WTC11 (cell line): ENCODE data around the gene FPGT. TPM values are rescaled to one million over a fixed set of nuclear protein-coding genes. Genes with fewer than 3 reads are reported as not detected.
A peak's percentile ranks its signal among the peaks of the same experiment; 100 is the strongest.

Experiments used
- ATAC-seq: fragments of 200-7000 bp; cut with Tn5 transposase; 2 replicates; pipeline ENCODE4 v1.10.0; 2021; ENCODE audit warnings: mild to moderate bottlenecking, moderate library complexity
- Bru-seq: library from RNA; stranded (reverse); fragments of 400-500 nt; gene quantifications from one replicate; lab custom pipeline; 2021; lab: Mats Ljungman, UMichigan
- CTCF ChIA-PET: fragments of 300-600 bp; sonication (Branson Sonifier 250); formaldehyde crosslinking; loops from one replicate; lab custom pipeline; 2021; ENCODE audit warnings: antibody characterized with exemption; lab: Charles Lee
- POLR2A ChIA-PET: fragments of 350-600 bp; sonication (Branson Sonifier 250); formaldehyde crosslinking; loops from one replicate; lab custom pipeline; 2021; ENCODE audit warnings: antibody characterized with exemption; lab: Charles Lee
- DNase-seq: peaks from one replicate; pipeline ENCODE4 v3.0.0; 2021; ENCODE audit warnings: low spot score
- H3K27ac Mint-ChIP-seq: 2 replicates; pipeline ENCODE4 v1.8.0; 2021; ENCODE audit warnings: mixed read lengths
- H3K27me3 Mint-ChIP-seq: 2 replicates; pipeline ENCODE4 v1.8.0; 2021; ENCODE audit warnings: low read depth, mild to moderate bottlenecking, moderate library complexity, mixed read lengths
- H3K36me3 Mint-ChIP-seq: 2 replicates; pipeline ENCODE4 v1.8.0; 2021; ENCODE audit warnings: mixed read lengths
- H3K4me1 Mint-ChIP-seq: 2 replicates; pipeline ENCODE4 v1.8.0; 2022; ENCODE audit warnings: mixed read lengths
- H3K4me3 Mint-ChIP-seq: 2 replicates; pipeline ENCODE4 v1.8.0; 2021; ENCODE audit warnings: mild to moderate bottlenecking, moderate library complexity, mixed read lengths
- H3K9me3 Mint-ChIP-seq: 2 replicates; pipeline ENCODE4 v1.8.0; 2021; ENCODE audit warnings: mixed read lengths
- ATF1 ChIP-seq: sonication (generic); formaldehyde crosslinking; IDR thresholded peaks from 2 replicates; pipeline ENCODE4 v1.8.1; 2023; ENCODE audit warnings: mild to moderate bottlenecking, moderate library complexity, missing genetic modification reagents
- CBFB ChIP-seq: sonication (generic); formaldehyde crosslinking; IDR thresholded peaks from 2 replicates; pipeline ENCODE4 v1.8.1; 2022; ENCODE audit warnings: mild to moderate bottlenecking, low read depth, missing genetic modification reagents
- ETV6 ChIP-seq: sonication (generic); formaldehyde crosslinking; IDR thresholded peaks from 2 replicates; pipeline ENCODE4 v1.8.1; 2022; ENCODE audit warnings: mild to moderate bottlenecking, missing genetic modification reagents
- FOXK1 ChIP-seq: sonication (generic); formaldehyde crosslinking; IDR thresholded peaks from 2 replicates; pipeline ENCODE4 v1.8.0; 2022; ENCODE audit warnings: mild to moderate bottlenecking, moderate library complexity, missing genetic modification reagents
- FOXP1 ChIP-seq: sonication (generic); formaldehyde crosslinking; IDR thresholded peaks from 2 replicates; pipeline ENCODE4 v1.8.0; 2022; ENCODE audit warnings: missing genetic modification reagents, mild to moderate bottlenecking, moderate library complexity, borderline replicate concordance
- FOXP4 ChIP-seq: sonication (generic); formaldehyde crosslinking; IDR thresholded peaks from 2 replicates; pipeline ENCODE4 v1.8.0; 2022; ENCODE audit warnings: mild to moderate bottlenecking, missing genetic modification reagents
- GABPB1 ChIP-seq: sonication (generic); formaldehyde crosslinking; IDR thresholded peaks from 2 replicates; pipeline ENCODE4 v1.8.1; 2023; ENCODE audit warnings: mild to moderate bottlenecking, missing genetic modification reagents
- JUN ChIP-seq: sonication (generic); formaldehyde crosslinking; IDR thresholded peaks from 2 replicates; pipeline ENCODE4 v1.8.0; 2023; ENCODE audit warnings: mild to moderate bottlenecking, missing genetic modification reagents
- MAX ChIP-seq: sonication (generic); formaldehyde crosslinking; IDR thresholded peaks from 2 replicates; pipeline ENCODE4 v1.8.0; 2022; ENCODE audit warnings: mild to moderate bottlenecking, missing genetic modification reagents
- MXD4 ChIP-seq: fragments of 250-450 bp; sonication (Bioruptor Pico); IDR thresholded peaks from 2 replicates; pipeline ENCODE4 v1.8.0; 2021; ENCODE audit warnings: mild to moderate bottlenecking, moderate library complexity, borderline replicate concordance
- NR2C2 ChIP-seq: sonication (generic); formaldehyde crosslinking; IDR thresholded peaks from 2 replicates; pipeline ENCODE4 v1.8.0; 2022; ENCODE audit warnings: mild to moderate bottlenecking, missing genetic modification reagents
- NR3C1 ChIP-seq: sonication (generic); formaldehyde crosslinking; conservative IDR thresholded peaks from 2 replicates; pipeline ENCODE4 v1.8.1; 2023; ENCODE audit warnings: low read depth, mild to moderate bottlenecking, missing genetic modification reagents
- PRRX2 ChIP-seq: fragments of 250-450 bp; sonication (Bioruptor Pico); IDR thresholded peaks from 2 replicates; pipeline ENCODE4 v1.8.0; 2021; ENCODE audit warnings: mild to moderate bottlenecking
- SP1 ChIP-seq: sonication (generic); formaldehyde crosslinking; conservative IDR thresholded peaks from 2 replicates; pipeline ENCODE4 v1.8.1; 2022; ENCODE audit warnings: missing genetic modification reagents
- ZBTB21 ChIP-seq: sonication (generic); formaldehyde crosslinking; IDR thresholded peaks from 2 replicates; pipeline ENCODE4 v1.8.1; 2023; ENCODE audit warnings: mild to moderate bottlenecking, missing genetic modification reagents, borderline replicate concordance
- ZNF317 ChIP-seq: sonication (generic); formaldehyde crosslinking; IDR thresholded peaks from 2 replicates; pipeline ENCODE4 v1.8.1; 2023; ENCODE audit warnings: low read depth, mild to moderate bottlenecking, moderate library complexity, missing genetic modification reagents, borderline replicate concordance
- ZNF416 ChIP-seq: fragments of 250-450 bp; sonication (Bioruptor Pico); IDR thresholded peaks from 2 replicates; pipeline ENCODE4 v1.9.0; 2021; ENCODE audit warnings: mild to moderate bottlenecking, inconsistent platforms
- long read RNA-seq, 3 experiments: library from RNA in 1 of 3; library from capped mRNA in 1 of 3; library from polyadenylated mRNA in 1 of 3; unstranded in 2 of 3; stranded (forward) in 1 of 3; transcript quantifications; one replicate each; pipeline ENCODE4 v2.0.0, GENCODE V29; 2021
- total RNA-seq: library from RNA; stranded (reverse); gene quantifications from 3 replicates; pipeline ENCODE4 v1.2.3, GENCODE V29; 2021
- TF ChIP-seq, protein P1 (sequence below): sonication (generic); formaldehyde crosslinking; IDR thresholded peaks from 2 replicates; pipeline ENCODE4 v1.8.1; 2022; ENCODE audit warnings: mild to moderate bottlenecking, missing genetic modification reagents, moderate library complexity, borderline replicate concordance
- TF ChIP-seq, protein P2 (sequence below): sonication (generic); formaldehyde crosslinking; IDR thresholded peaks from 2 replicates; pipeline ENCODE4 v1.8.1; 2022; ENCODE audit warnings: mild to moderate bottlenecking, moderate library complexity, missing genetic modification reagents
- TF ChIP-seq, protein P3 (sequence below): sonication (generic); formaldehyde crosslinking; IDR thresholded peaks from 2 replicates; pipeline ENCODE4 v1.8.1; 2022; ENCODE audit warnings: low read depth, missing genetic modification reagents, borderline replicate concordance

FPGT gene
- total RNA-seq (3.9 to 5.0 TPM (median 4.7 TPM) in 3 replicates), Bru-seq, nascent RNA (percentile 59 among the genes with signal in this experiment)
- long read RNA-seq, experiment 1, transcript FPGT-202 (4 exons, 3,254 nt) = major isoform, 22 of 26 reads
- long read RNA-seq, experiment 1, partial matches to known transcripts = 0 of 26 reads
- long read RNA-seq, experiment 1, other reads (novel, unspliced or antisense) = 0 of 26 reads
- long read RNA-seq, experiment 2, transcript FPGT-202 (4 exons, 3,254 nt) = major isoform, 5 of 7 reads
- long read RNA-seq, experiment 2, partial matches to known transcripts = 2 of 7 reads
- long read RNA-seq, experiment 2, other reads (novel, unspliced or antisense) = 0 of 7 reads
- long read RNA-seq, experiment 3, partial matches to known transcripts = 0 of 2 reads
- long read RNA-seq, experiment 3, other reads (novel, unspliced or antisense) = 0 of 2 reads

- peak; percentile 93 for DNase-seq
- peak within 1 kb of the TSS; percentile 85 for H3K4me3 Mint-ChIP-seq
- POLR2A ChIA-PET = no interaction called here
These were observed at the start of gene FPGT, which contains the start of gene LRRIQ3 for GRCh38 chr1:74197657-74198552. Gene FPGT, plus strand, starts transcription at chr1:74198242. Its CDS starts 37 bp downstream, at chr1:74198279. Gene LRRIQ3, minus strand, starts transcription at chr1:74198176. Its CDS starts 14,492 bp downstream, at chr1:74183684.

GRCh38 chr1:74160046-74160445 lies 38.0 kb upstream of the FPGT start:
- no peak overlapping the region for H3K27ac Mint-ChIP-seq
- no peak overlapping the region for H3K4me3 Mint-ChIP-seq
- TF ChIP-seq NR2C2 (CRISPR knock-in tag) (no peak), NR3C1 (no peak), FOXP4 (CRISPR knock-in tag) (no peak), ZNF416 (CRISPR knock-in tag) (no peak), JUN (no peak)
- TF ChIP-seq, protein P1, sequence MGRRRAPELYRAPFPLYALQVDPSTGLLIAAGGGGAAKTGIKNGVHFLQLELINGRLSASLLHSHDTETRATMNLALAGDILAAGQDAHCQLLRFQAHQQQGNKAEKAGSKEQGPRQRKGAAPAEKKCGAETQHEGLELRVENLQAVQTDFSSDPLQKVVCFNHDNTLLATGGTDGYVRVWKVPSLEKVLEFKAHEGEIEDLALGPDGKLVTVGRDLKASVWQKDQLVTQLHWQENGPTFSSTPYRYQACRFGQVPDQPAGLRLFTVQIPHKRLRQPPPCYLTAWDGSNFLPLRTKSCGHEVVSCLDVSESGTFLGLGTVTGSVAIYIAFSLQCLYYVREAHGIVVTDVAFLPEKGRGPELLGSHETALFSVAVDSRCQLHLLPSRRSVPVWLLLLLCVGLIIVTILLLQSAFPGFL (CRISPR knock-in tag) = no peak
- TF ChIP-seq, protein P2, sequence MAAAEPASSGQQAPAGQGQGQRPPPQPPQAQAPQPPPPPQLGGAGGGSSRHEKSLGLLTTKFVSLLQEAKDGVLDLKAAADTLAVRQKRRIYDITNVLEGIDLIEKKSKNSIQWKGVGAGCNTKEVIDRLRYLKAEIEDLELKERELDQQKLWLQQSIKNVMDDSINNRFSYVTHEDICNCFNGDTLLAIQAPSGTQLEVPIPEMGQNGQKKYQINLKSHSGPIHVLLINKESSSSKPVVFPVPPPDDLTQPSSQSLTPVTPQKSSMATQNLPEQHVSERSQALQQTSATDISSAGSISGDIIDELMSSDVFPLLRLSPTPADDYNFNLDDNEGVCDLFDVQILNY (CRISPR knock-in tag) = no peak
- no peaks in the 10 kb centered on the region for H3K4me1 Mint-ChIP-seq
- no peaks in the 10 kb centered on the region for H3K9me3 Mint-ChIP-seq
- DNase-seq (no peak), ATAC-seq (no peak)
- ChIA-PET POLR2A (no interaction called here), CTCF (no interaction called here)
- no peaks in the 10 kb centered on the region for H3K36me3 Mint-ChIP-seq
- no peaks in the 10 kb centered on the region for H3K27me3 Mint-ChIP-seq

More at GRCh38 chr1:74197657-74198552, at the start of gene FPGT, which contains the start of gene LRRIQ3:
- CTCF ChIA-PET = no interaction called here
- Mint-ChIP-seq H3K27ac (no peak within 1 kb of the TSS), H3K4me1 (peaks cover 8% of the 10 kb centered on the region), H3K9me3 (no peaks in the 10 kb centered on the region), H3K27me3 (peaks cover 4% of the 10 kb centered on the region), H3K36me3 (no peaks in the 10 kb centered on the region)
- peak; percentile 99 for ATAC-seq
- TF ChIP-seq FOXP4 (CRISPR knock-in tag) = no peak
- 0 out of 2 replicates have a peak, but pooled peaks have one; percentile 17 for TF ChIP-seq MAX (CRISPR knock-in tag)
- peak; percentile 43; the same call in 1 of the 2 replicates for TF ChIP-seq GABPB1
- peak; percentile 80 for TF ChIP-seq SP1 (CRISPR knock-in tag)
- TF ChIP-seq ETV6 (CRISPR knock-in tag) = peak; percentile 57; the same call in 1 of the 2 replicates
- no peak for TF ChIP-seq ZBTB21 (CRISPR knock-in tag)

DNA sequence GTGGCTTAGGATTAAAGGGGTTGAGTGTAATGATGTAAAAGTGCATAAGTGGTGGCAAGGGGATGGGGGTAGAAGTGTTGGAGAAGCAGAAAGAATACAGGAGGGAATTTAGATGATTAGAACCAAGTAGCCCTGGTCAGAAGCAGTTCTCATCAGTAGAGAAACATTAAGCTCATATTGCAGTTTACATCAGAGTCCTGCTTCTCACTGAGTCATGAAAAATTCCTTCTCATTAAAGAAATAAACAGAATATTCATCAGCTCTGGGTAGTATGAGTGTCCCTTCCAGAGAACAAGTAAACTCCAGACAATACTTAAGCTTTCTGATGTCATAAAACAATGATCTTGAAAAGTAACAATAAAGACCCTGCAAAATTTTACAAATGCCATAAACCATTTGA lies 36.5 kb upstream of the FPGT start:
- ChIA-PET CTCF (no interaction called here), POLR2A (no interaction called here)
- H3K4me3 Mint-ChIP-seq = no peak overlapping the region
- ATAC-seq = no peak
- H3K27ac Mint-ChIP-seq = no peak overlapping the region
- no peaks in the 10 kb centered on the region for H3K36me3 Mint-ChIP-seq
- no peaks in the 10 kb centered on the region for H3K4me1 Mint-ChIP-seq
- DNase-seq = no peak
- no peaks in the 10 kb centered on the region for H3K27me3 Mint-ChIP-seq
- no peaks in the 10 kb centered on the region for H3K9me3 Mint-ChIP-seq
- TF ChIP-seq, protein P3, sequence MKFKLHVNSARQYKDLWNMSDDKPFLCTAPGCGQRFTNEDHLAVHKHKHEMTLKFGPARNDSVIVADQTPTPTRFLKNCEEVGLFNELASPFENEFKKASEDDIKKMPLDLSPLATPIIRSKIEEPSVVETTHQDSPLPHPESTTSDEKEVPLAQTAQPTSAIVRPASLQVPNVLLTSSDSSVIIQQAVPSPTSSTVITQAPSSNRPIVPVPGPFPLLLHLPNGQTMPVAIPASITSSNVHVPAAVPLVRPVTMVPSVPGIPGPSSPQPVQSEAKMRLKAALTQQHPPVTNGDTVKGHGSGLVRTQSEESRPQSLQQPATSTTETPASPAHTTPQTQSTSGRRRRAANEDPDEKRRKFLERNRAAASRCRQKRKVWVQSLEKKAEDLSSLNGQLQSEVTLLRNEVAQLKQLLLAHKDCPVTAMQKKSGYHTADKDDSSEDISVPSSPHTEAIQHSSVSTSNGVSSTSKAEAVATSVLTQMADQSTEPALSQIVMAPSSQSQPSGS (CRISPR knock-in tag) = no peak
- TF ChIP-seq ZNF317 (CRISPR knock-in tag) (no peak), FOXK1 (CRISPR knock-in tag) (no peak), PRRX2 (CRISPR knock-in tag) (no peak), CBFB (CRISPR knock-in tag) (no peak), ATF1 (no peak), FOXP1 (CRISPR knock-in tag) (no peak), MXD4 (CRISPR knock-in tag) (no peak)
- TF ChIP-seq, protein P2 (CRISPR knock-in tag) = no peak
